VCaP (cell line): ENCODE measurements around the gene TRDN.

ENCODE experiments used
- H3K27ac ChIP-seq: fragments of 450-650 bp; 2 replicates; pipeline ENCODE4 v1.5.1; 2017
- CTCF ChIP-seq: fragments of 450-650 bp; conservative IDR thresholded peaks from 2 replicates; pipeline ENCODE4 v1.5.1; 2017; ENCODE audit warnings: mild to moderate bottlenecking, moderate library complexity

Gene TRDN

GRCh38 chr6:123458218-123458617 is 178.5 kb downstream of the TRDN start:
- no peak for TF ChIP-seq CTCF

DNA sequence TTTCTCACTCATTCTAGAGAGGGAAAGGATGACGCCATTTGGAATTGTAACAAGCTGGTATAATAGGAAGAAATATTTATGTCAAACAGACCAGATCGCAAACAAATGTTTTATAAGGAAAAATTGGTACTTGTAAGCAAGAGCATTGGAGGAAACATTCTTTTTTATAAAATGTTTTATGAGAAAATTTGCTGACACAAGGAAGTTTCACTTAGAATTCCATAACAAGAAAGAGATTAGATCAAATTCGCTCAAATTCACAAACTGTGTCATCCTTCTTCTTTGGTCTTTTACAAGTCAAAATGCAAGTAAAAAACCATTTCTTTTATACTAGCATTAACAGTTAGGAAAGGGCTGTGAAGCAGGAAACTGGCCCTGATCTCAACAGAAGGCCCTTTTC is 179.9 kb downstream of the TRDN start:
- TF ChIP-seq CTCF: no peak
- no peak overlapping the region for H3K27ac ChIP-seq

More at GRCh38 chr6:123458218-123458617, 178.5 kb downstream of the TRDN start:
- H3K27ac ChIP-seq: no peak overlapping the region

DNA sequence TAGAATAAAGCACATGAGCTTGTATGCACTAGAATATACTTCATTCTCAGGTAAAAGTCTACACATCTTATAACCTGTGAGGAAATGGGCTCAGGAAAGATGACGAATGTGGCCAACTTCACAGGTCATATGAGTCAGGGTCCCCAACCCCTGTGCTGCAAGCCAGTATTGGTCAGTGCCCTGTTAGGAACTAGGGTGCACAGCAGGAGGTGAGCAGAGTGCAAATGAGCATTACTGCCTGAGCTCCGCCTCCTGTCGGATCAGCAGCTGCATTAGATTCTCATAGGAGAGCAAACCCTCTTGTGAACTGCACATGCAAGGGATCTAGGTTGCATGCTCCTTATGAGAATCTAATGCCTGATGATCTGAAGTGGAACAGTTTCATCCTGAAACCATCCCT is 182.3 kb downstream of the TRDN start:
- H3K27ac ChIP-seq: no peak overlapping the region
- TF ChIP-seq CTCF: no peak

DNA sequence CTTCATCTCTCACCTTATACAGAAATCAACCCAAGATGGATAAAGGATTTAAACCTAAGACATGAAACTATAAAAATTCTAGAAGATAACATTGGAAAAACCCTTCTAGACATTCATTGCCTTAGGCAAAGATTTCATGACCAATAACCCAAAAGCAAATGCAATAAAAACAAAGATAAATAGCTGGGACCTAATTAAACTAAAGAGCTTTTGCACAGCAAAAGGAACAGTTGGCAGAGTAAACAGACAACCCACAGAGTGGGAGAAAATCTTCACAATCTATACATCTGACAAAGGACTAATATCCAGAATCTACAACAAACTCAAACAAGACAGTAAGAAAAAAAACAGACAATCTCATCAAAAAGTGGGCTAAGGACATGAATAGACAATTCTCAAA is 183.7 kb downstream of the TRDN start:
- peak overlapping the region; percentile 51 for H3K27ac ChIP-seq

DNA sequence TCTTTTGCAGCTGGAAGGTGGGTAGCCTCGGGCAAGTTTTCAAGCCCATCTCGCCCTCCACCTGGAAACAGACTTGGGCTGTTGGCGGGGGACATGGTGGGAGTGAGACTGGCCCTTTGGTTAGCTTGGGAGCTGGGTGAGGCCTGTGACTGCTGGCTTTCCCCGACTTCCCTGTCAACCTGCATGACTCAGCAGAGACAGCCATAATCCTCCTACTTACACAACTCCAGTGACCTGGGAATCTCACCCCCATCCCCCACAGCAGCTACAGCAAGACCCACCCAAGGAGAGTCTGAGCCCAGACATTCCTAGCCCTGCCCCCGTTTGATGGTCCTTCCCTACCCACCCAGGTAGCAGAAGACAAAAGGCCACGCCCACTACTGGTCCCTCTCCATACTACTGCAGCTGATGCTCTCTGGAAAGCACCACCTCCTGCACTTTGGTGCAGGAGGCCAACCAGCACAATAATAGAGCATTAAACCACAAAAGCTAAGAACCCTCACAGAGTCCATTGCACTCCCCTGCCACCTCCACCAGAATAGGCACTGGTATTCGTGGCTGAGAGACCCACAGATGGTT is 188.4 kb downstream of the TRDN start:
- no peak for TF ChIP-seq CTCF
- H3K27ac ChIP-seq: no peak overlapping the region

DNA sequence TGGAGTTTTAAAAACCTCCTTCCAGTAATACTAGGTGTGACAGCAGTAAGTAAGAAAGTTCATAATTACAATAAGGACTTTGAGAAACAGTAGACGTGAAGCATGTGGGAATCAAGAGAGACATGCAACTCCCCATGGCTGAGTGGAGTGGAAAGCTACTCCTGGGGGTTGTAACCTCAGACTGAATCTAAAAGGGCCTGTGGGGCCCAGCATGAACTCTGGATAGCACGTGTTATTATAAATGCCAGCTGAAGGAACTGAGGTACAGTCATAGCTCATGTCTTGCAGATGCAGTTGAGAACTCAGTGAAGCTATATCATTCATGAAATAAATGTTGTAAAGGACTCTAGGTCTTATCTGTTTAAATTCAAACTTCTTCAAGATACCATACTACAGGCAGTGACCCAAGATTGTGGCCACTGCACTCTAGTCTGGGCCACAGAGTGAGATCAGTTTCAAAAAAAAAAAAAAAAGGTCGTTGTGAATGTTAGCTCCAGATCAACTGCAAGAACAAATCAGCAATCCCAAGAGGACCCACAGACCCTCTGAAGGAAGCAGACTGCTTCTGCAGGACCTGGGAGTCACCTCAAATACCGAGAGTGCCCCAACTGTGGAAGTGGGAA is 189.3 kb downstream of the TRDN start:
- no peak for TF ChIP-seq CTCF

DNA sequence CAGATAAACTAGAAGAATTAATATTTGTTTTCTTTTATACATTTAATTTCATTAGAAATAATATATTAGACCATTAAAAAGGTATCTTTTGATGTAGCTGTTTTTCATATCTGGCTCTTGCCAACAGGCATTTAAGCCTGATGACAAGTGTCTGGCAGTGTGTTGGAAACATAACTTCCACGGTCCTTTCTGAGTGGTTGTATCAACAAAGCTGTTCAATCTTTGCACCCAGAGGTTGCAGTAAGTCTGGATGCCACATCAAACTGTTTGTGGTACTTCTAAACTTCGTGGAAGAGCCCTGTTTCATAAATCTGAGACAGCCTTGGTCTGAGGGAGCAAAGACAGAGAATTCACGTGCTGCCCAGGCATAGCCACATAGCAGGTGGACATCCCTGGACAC is 197.4 kb downstream of the TRDN start:
- no peak for TF ChIP-seq CTCF
- H3K27ac ChIP-seq: no peak overlapping the region

More for the DNA sequence above, 189.3 kb downstream of the TRDN start:
- H3K27ac ChIP-seq: no peak overlapping the region

DNA sequence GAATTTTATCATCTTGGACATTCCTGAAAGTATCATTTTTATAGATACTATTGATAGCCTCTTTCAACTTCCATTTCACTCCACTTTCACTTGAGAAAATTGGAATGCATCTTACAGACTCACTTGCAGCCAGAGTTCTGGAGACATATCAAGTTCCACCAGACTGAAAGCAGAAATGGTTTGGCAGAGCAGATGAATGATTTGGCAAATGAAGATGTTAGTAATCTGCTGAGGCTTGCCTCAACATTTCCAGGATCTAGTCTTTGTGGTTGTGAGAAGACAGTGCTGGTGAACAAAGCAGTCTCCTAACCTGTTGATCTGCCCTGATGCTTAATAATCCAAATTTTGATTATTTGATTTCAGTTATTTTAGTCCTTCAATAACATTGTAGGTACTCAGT is 202.6 kb downstream of the TRDN start:
- H3K27ac ChIP-seq: no peak overlapping the region
- no peak for TF ChIP-seq CTCF
